ENCODE data around the gene CTNNA3.

CTNNA3 gene

DNA sequence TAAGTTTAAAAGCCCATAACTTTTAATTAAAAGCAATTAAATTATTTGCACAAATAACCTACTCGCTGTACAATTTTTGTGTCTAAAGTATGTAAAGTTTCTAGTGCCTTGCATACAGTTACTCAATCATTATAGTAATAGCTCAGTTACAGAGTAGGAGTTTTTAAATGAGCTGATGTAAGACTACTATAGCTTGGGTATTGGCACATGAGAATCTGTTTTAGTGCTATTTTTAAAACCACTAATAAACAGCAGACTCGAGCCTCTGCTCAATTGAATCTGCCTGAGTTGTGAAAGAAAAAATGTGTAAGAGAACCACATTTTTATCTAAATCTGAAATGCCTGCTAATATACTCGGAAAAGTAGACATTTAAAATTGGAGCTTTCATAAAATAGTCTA, 31.1 kb downstream of the CTNNA3 start:
- no peak for DNase-seq

DNA sequence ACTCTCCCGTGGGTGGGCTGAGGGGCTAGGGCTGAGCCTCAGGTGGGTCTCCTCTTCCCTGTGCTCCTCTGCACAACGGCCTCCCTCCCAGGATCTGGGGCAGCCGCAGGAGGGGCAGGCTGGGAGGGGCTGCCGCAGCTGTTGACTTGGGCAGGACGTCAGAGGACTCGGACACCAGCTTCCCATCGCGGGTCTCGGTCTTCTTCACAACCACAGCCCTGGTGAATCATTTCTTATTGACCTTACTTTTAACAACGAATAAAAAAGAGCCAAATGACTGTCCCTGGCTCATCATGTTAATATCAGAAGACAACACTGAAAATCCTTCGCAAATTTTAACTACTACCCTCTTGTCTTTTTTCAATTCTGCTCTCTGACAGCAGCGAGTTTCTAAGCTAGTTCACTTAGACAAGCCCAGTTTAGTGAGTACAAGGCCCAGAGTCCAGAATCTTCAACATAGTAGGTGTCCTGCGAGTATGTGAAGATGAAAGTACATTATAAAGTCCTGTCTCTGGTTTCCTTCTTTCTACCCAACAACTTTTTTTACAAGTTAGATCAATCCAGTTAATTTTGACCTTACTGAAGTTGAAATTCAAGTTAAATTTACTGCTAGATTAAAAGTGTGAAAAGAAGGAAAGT, 32.4 kb downstream of the CTNNA3 start:
- DNase-seq: no peak

DNA sequence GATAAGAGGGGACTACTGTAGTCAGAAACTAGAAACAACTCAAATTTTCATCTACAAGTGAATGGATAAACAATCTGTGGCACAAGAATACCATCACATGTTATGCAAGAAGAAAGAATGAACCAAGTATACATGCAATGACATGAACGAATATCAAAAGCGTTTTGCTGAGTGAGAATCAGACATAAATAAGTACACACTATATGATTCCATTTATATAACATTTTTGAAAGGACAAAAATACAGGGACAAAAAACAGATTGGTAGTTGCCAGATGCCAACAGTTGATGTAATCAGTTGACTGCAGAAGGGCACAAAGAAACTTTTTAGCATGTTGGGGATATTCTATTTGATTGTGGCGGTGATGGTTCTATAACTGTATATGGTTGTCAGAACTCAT, 33.6 kb downstream of the CTNNA3 start:
- DNase-seq: no peak

DNA sequence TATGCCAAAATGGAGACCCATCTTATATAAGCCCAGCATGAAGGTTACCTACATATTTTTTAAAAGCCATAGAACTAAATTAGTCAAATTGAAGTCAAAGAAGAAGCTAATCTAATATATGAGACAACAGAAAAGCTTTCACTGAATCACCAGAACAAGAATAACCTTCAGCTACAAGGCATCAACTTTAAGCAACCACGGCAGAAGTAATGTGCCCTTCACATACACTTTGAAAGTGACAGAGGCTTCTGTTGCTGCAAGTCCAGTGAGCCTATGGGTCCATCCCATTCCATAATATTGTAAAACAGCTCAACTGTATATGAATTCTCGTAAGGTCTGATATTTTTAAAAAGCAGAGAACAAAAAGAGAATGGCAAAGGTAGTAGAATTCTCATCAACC, 36.5 kb downstream of the CTNNA3 start:
- DNase-seq: no peak

DNA sequence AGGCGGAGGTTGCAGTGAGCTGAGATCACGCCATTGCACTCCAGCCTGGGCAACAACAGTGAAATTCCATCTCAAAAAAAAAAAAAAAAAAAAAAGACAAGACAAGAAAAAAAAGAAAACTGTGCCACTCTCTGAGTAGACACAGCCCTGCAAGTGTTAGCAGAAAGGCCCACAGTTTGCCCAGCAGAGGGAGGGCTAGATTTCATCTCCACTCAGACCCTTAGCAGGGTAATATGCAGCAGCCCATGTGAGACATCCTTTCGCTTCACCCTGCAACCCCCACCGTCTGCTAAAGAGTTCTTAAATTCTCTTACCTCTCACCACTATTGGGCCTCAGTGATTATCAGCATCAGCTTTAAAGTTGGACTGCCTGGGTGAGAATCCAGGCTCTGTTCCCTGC, 38.2 kb downstream of the CTNNA3 start:
- no peak for DNase-seq

DNA sequence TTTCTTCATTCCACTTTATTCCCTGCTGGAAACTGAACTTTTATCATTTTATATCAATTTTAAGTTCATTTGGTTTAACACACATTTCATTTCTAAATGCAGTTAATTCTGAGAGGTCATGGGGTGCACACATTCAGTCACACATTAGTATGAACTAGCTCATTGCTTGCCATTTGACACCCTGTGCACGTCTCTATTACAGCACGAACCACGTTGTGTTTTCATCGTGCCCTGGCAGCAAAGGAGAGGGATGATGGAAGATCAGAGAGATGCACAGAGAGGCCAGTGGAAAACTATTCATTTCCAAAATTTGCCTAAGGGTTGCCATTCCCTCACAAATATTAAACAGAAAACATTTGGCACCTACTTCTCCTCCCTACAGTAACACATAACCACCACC, 45.4 kb downstream of the CTNNA3 start:
- no peak for DNase-seq

DNA sequence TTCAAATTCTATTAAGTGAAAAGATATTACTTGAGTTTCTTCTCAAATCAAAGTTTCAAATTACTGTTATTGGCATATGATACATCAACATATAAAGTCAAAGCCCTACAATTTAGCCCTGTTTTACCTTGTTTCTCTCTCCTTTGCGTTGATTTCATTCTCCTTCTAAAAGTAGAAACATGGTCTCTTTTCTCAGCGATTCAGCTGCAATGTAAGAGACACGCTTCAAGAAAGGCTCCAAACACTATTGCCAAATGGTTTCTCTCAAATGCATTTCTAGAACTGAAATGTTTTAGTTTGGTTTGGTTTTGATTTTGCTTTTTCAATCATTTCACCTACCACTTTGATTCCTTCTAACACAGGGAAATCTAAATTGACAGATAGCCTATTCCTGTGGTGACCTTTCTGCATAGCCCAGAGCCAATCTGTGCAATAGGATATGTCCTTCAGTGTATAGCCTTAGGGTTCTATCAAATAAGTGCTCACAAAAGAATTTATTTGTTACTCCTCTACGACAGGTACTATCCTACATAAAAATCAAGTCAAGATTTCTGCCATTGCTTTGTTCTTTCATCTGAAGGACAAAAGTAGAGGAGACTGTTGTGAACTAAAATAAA, 47.3 kb downstream of the CTNNA3 start:
- DNase-seq: no peak

DNA sequence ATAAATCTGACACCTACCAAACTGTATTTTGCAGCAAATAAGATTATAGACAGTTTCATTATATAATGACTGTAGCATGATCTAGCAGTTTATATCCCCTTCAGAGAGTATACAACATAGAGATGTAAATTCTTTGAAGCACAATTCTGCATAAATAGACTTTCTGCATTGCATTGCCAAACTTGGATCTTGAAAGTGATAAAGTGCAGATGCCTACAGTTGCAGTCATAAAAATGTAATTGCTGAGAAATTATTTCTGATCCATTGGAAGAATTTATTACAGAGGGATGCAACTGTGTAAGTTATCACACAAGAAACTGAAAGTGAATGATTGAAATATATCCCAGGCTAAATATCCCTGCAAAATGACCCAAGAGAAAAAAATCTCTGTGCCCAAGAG, 65.1 kb downstream of the CTNNA3 start:
- no peak for DNase-seq

DNA sequence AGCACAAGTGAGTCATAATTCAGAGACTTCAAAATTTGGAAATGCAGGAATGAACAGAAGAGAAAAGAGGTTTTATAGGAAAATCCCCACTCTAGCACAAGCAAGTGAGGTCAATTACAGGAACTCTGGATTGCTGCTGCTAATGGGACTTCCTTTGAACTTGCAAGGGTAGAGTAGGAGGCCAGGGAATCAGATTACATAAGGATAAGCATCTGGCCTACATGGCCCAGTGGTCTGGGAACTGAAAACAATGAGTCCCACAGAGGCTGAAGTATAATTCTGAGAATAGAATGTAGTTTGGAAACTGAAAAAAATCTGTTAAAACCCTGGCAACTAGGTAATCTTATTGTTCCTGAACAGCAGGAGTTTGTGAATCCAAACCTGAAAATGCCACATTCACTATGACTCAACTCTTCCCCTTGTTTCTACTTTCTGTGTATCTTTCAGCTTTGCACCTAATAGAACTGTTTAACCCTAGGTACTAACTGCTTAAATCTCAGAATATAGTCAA, 66.5 kb downstream of the CTNNA3 start:
- no peak for DNase-seq

DNA sequence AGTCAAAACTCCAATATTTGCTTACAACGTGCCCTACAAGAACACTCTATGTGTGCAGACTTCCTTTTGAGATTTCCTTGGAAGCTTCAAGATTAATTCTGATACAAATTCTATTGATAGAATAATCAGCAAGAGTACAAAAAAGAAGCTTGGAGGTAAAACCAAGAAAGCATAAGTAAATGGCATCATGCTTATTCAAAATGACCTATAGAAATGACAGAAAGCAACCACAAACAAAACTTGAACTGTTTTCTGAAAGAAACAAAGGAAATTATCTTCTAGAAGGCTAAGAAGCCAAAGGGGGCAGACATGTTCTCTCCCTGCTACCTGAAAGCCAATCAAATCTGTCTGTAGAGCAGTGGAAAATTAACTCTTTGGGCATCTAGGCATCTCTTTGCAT, 73.0 kb downstream of the CTNNA3 start:
- no peak for DNase-seq

DNA sequence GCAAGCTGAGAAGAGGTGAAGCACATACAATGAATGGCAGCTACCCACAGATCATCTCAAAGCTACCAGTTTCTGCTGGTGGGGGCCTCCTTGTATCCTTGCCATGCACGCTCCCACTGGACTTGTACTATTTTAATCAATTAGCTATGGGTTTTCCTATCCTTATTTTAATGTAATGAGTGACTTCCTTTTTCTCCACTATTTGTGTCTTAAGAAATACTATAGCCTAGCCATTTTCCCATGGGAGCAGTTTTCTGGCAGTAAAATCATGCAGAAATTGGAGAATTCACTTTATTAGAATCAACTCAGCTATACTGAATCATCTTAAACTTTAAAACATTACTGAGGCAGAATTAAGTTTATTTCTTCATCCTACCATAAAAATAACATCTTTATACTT, 73.5 kb downstream of the CTNNA3 start:
- no peak for DNase-seq

DNA sequence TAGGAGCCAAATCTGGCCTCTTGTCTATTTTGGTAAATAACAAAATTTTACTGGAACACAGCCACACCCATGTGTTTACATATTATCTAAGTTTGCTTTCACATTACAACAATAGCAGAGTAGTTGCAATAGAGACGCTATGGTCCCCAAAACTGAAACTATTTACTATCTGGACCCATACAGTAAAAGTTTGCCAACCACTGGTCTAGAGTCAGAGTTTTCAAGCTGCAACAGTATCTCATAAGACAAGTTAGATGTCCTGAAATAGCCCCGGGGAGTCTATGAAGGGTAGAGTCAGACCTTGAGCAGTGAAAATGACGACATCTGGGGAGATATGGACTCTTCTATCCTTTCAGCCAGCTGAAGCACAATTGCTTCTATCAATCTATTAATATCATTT, 74.2 kb downstream of the CTNNA3 start:
- no peak for DNase-seq

DNA sequence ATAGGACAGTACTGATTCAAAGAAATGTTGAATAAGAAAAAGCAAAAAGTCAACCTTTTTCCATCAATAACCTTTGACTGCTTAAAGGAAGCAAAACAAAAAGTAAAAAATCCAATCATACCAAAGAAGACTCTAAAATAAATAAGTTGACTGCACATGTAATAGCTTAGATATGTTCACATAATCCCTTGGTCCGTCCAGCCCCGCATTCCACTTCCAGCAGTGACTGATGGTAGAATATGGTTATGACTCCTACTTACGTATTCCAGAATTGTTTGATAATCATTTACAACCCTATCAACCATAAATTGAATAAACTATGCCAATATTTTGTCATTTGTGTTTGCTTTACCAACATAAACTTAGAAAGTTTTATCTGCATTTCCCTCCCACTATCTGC, 77.9 kb downstream of the CTNNA3 start:
- DNase-seq: no peak

DNA sequence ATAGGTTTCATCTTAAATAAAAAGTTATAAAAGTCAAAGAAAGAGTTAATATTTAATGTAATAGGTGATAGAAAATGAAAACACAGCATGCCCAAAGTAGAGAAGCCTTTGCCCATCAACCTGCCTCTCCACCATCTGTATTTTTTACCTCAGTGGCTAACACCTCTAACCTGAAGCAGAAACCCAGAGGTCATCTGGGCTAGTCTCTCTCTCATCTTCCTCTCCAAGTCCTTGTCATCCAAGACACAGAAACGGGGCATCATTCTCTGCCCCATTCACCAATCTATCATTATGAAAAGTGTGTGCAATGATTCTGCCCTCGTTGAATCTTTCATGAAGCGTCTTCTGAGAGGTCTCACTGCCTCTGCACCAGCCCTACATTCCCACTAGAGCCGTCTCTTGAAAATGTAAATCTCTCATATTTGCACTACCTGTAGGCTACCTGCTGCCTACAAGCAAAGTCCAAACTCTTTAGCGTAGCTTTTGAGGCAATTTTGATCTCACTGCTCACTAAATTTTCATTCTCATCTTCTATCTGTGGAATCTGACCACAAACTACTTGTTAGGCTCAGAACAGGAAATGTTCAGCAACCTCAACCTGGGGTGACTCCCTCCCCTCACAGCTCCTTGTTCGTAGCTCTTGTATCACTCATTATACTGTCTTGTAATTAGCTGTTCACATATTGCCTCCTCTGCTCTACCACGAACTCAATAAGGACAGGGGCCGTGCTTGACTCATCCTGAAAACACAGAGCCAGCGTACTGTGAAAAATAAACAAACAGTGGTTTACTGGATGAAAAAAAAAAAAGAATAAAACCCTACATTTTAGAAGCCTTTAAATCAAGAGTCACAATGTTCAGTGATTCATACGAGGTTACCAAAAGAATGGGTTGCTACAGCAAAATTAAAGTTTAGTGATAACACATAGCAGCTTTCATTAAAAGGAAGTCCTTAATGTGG, 83.1 kb downstream of the CTNNA3 start:
- no peak for DNase-seq

DNA sequence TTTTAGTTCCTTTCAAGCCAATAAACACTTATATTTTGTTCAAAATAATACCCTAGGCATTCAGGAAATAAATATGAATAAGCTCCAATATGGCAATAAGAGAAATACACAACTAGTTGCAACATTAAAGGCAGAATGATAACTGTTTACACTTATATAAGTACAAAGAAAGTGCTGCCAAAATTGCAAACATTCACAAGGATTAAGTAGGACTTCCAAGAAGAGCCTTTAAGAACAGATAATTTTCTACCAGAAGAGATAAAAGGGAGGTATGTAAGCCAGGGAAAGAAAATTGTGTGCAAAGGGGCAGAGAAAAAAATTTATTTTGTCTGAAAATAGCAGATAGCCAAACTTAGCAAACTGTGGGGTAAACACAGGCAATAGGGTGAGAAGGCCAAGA, 83.8 kb downstream of the CTNNA3 start:
- no peak for DNase-seq

DNA sequence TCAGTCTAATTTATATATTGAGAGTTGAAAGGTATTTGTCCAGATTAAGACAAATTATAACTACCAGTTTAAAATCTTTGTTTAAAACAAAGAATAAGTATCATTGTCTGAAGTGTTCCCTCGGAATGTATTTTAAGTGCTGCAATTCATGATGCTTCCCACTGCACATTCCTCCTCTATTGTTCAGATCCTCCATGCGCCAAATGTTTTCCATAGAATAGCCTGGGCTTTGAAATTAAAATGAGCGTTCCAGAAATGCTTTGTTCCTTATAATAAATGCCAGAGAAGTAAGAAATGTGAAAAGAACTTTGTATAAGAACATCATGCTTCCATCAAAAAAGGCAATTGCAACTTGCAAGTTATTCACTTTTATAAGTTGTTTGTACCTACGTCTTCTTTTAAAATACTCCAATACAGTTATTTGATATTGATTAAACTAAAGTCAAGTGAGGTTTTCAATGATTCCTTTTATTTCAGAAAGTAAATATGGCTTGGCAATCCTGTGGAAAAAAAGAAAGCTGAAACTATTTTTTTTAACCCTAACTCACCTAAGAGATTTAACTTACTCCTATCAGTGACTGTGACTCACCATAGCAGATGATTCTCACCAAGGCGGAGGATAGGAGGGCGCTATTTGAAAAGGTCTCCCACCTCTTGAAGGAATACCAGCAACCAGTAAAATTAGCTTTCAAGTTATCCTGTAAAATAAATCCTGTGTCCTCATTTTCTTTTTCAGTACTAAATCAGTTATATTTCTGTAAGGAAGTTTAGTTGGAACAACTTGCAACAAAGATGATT, 85.8 kb downstream of the CTNNA3 start:
- no peak for DNase-seq

DNA sequence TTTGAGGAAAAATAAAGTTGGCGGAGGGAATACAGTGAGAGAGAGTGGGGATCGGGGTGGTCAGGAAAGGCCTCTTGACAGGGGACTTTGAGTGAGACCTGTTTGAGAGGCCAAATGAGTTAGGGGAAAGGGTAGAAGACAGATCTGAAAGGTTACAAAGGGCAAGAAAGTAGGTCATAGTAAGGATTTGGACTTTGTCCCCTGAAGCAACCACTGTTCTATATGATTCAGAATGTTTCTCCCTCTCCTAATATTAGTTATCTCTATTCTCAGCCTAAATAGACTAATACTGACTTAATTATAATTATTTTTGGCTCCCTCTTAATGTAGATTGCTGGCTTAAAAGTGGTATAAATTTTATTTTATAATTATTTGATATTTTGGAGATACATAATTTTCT, 88.0 kb downstream of the CTNNA3 start:
- no peak for DNase-seq

DNA sequence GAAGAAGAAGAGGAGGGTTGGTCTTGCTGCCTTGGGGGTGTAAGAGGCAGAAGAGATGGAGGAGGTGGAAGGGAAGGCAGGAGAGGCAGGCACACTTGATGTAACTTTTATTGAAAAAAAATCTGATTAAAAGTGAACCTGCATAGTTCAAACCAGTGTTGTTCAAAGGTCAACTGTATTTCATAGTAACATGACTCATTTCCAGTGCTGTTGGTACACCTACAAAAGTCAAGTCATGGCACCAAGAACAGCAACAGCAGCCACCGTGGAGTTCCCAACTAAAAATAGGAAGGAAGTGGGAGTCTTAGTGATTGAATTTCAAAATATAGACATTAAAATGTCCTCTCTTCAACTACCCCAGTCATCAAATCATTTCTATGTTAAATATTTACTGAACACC, 88.5 kb downstream of the CTNNA3 start:
- no peak for DNase-seq

DNA sequence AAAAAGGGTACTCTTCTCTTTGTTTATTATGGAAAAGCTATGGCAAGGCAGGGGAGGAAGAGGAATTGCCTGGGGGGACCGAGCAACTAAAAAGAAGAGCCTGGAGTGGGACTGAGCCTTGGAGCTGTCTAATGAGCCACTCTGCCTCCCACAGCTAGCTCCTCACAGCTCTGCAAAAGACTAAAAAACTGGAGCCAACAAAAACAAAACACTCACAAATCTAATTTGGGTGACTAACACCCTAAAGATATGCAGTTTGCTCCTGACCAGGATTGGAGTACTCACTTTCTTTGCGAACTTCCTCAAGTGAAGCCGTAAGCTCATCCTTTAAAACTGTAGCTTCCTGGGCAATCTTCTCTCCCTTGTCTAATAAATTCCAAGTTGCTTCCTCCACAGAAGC, 89.4 kb downstream of the CTNNA3 start:
- DNase-seq: no peak

DNA sequence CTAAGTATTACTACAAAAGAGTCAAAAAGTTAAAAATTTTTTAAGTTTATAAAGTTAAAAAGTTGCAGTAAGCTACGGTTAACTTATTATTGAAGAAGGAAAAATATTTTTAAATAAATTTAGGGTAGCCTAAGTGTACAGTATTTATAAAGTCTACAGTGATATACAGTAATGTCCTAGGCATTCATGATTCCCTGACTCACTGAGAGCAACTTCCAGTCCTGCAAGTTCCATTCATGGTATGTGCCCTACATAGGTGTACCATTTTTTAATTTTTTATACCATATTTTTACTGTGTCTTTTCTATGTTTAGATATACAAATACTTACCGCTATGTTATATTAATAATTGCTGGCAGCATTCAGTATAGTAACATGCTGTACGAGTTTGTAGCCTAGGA, 92.3 kb downstream of the CTNNA3 start:
- DNase-seq: no peak

DNA sequence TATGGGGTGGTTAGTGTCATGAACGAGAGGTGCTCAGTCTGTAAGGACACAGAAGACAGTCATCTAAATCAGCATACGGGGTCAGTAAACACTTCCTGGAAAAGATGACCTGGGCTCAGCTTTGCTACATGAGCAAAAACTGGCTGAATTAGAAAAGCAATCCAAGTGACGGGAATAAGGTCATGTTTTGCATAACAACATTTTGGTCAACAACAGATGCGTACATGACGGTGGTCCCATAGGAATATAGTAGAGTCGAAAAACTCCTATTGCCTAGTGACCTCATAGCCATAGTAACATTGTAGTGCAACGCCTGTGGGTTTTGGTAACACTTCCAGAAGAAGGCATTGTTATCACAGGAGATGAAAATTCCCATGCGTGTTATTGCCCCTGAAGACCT, 92.9 kb downstream of the CTNNA3 start:
- DNase-seq: no peak

DNA sequence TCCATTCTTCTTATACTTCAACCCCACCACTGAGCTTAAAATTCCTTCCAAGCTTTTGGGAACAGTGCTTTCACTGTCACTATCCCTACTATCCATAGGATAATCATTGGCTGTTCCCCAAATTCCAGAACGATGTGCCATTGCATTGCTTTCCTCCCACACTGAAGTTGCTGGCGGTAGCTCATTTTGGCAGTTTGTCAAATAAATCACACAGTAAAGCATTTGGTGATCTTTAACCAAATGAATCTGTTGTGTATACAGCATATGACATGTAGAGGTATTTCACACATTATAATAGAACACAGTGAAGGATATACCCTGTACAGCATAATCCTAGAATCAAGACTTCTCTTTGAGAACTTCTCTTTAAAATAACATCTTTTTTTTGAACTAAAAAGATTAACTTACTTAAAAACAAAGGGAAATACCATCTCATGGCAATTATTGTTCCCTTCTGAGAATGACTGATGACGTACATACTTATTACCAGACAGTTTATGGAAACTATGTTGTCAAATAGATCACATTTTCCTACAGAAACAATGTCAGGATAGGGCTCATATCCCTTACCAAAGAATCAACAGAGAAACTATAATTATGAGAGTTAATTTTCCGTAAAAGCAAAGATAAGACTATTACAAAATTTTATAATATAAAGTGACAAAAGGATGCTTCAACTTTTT, 93.6 kb downstream of the CTNNA3 start:
- DNase-seq: no peak

Measured in cortex of kidney (tissue), 1 donor.